ENCODE data around the gene CNGB1.

The CNGB1 gene

DNA sequence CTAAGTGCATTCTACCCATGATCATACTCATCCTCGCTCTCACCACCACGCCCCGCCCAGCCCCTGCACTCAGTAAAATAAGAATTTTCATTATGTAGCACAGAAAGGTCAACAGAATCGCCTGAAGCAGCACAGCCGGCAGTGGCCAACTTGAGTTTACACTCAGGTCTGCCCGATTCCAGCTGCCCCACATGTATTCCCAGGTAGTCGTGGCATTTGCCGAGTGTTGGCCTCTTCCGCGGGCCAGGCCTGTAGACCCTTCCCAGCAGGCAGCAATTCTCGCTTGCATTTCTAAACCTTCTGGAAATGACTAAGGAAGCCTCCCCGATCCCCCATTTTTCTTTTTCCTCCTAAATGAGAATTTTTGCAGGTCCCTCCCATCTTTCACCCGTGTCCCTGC is 609 bp downstream of the CNGB1 start:
- no peak for DNase-seq

DNA sequence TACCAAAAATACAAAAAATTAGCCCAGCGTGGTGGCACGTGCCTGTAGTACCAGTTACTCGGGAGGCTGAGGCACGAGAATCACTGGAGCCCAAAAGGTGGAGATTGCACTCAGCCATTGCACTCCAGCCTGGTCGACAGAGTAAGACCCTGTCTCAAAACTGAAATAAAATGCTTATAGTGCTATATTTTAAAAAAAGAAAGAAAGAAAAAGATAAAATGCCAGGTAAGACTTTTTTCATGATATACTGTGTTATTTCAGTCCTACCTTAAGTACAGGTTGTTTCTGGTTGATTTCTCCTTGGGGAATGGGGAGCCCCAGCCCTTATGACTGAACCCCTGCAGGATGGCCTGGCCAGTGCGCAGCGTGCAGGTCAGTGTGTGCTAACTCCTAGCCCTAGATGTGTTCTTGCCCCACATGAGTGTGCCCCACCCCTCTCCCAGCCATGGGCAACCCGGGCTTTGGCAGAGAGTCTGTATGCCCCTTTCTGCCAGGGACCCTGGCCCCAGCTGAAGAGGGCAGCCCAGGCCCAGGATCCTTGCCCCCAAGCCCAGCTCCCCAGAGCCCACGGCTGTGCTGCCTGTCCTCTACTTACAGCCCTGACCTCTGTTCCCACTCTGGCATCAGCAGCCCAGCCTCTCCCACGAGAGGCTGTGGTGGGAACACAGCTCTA is 1.3 kb downstream of the CNGB1 start:
- DNase-seq: no peak

DNA sequence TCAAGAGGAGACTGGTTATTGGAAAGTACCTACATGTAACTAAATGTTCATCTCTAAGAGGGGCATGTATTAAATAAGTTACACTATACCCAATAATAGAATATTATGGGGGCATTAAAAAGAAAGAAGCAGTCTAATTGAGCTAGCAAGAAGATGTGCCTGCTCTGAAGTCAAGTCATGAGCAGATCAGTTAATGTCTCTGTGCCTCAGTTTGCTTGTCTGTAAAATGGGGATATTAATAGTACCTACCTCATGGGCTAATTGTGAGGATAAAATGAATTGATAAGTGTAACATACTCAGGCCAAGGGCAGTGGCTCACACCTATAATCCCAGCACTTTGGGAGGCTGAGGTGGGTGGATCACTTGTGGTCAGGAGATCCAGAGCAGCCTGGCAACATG is 3.0 kb downstream of the CNGB1 start:
- DNase-seq: no peak

DNA sequence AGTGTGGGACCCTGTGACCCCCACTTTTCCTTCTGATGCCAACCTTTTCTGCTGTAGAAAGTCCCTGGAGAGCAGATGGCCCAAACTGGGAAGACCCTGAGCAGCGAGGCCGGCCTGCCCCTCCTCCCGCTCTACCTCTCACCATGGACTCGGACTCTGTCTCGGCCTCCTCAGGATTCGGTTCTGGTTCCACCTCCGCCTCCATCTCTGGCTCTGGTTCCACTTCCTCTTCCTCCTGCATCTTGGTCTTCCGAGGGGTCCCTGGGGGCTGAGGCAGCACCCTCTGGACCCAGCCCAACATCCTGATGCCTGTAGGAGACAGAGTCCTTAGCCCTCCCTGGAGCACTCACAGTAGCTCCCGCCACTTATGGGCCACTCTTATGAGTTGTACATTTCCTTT is 3.9 kb downstream of the CNGB1 start:
- no peak for DNase-seq

DNA sequence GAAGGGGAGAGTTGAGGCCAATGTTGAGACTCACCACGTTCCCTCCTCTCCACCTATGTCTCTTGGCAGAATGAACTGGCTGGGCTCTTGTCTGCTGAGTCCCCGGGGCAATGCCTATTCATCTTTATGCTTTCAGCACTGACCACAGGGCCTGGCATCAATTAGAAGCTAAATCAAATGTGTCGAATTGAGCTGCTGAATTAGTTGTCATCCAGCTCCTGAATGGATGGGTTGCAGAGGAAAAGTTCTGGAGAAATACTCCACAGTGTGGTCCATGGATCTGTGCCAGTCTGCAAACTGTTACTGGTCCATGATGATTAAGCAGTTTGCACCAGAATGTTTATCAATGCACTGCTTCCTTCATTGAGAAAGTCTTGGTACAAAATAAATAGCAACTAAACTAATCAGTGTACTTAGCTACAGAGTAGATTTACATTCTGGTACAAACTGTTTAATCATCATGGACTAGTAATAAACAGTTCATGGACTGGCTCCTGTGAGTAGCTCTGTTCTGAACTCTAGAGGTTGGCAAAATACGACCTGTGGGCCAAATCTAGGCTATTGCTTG is 4.6 kb downstream of the CNGB1 start:
- DNase-seq: no peak

DNA sequence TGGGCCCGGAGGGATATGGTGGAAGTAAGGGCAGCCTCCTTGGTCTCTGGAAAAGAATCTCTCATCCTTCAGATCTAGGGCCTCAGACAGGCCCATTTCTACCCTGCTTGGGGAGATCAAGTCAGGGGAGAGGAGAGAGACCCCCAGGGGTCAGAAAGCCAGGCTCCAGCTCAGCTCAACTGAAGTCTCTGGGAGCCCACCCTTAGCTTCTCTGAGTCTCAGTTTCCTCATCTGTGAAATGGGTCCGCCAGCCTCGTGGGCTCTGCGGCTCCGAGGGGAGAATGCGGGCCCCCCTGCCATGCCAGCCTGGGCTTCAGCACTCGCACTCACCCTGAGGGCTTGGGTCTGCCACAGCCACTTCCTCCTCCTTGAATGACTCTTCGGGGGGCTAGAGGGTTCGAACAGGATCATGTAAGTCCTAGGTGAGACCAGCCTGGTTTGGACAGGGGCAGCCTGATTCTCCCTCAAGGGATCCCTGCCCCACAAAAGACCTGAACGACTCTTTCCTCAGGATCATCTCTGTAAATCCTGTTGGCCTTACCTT is 6.7 kb downstream of the CNGB1 start:
- no peak for DNase-seq

DNA sequence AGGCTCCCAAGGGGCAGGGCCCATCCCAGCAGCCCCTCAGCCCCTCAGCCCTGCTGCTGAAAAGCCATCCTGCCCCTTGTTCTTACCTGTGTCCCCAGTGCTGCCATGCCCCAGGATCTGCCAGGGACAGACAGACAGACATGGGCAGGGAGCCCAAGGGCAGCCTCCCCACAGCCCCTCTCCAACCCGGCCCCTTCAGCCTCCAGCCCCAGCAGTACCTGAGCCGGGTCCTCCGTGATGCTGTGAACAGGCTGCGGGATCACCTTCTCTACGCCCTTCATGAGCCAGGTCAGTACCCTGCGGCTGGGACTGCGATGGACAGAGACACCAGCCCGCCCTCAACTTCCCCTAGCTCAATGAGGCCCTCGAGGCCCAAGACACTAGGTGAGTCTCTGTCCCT is 8.2 kb downstream of the CNGB1 start:
- no peak for DNase-seq

DNA sequence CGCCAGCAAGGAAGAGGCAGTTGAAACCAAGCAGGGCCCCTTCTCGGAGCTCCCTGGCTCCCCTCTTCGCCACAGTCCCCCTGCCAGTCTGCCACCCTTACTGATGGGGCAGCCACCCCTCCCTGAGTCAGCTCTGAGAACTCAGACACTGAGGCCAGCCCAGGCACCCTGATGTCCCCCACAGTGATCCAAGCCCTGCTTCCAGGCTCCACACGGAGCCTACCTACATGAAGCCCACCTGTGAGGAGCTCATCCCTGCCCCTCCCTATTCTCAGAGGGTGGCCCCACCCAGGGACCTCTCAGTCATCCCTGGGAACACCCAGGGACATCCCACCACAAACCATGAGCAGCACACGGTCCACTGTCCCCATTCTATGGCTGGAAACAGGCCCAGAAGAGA is 8.9 kb downstream of the CNGB1 start:
- DNase-seq: no peak

DNA sequence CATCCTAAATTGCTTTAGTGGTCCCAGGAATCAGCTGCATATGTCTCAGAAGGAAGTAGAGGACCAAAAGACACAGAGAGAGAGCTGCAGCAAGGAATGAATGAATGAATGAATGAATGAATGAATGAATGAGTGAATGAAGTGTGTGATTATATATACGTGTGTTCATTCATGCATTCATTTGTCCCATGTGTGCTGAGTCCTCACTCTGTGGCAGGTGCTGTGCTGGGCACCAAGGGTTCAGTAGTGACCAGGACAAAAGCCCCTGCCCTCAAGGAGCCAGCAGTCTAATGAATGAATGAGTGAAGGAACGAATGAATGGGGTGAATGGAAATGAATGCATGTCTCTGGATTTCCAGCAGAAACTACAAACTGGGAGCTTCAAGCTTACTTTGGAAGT is 9.4 kb downstream of the CNGB1 start:
- DNase-seq: no peak

DNA sequence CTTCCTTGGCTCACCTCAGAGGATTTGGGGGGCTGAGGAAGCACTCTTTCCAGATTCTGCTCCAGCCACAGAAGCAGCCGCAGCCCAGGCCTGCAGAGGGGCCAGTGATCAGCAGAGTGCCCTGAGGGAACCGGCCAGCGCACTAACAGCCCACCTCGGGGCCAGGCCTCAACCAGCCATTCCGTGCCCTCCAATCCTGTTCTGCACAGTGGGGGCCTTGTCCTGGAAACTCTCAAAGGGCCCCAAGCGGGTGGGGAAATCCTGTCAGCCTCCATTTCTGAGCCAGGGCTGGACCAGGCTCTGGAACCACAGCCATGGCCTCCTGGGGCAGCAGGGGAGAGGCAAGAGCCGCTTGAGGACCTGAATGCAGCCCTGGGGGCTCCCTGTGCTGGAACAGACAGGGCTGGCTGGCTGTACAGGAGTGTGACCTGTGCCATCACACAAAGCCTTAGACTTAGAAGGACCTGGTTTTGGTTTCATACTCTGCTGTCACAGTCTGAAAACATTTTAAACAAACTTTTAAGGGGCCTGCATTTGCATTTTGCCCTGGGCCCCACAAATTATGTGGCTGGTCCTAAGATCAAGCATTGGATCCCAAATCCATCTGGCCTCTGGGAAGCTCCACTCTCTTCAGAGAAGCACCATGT is 10.0 kb downstream of the CNGB1 start:
- DNase-seq: no peak

DNA sequence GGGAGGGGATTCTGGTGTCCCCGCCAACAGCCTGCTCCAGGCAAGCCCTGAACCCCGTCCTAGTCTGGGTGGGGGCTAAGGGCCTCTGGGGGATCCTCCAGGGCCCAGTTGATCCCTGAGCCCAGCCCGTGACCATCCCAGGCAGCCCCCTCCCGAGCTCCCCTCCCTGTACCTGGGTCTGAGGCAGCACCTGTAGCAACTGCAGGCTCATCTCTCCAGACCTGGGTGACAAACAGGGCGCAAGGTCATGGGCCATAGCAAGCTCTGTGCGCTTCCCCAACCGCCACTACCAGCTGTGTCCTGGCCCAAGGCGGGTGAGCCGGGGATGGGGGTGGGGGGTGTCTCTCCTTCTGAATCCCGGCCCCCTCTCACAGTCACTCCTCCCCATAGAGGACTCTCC is 10.6 kb downstream of the CNGB1 start:
- no peak for DNase-seq

DNA sequence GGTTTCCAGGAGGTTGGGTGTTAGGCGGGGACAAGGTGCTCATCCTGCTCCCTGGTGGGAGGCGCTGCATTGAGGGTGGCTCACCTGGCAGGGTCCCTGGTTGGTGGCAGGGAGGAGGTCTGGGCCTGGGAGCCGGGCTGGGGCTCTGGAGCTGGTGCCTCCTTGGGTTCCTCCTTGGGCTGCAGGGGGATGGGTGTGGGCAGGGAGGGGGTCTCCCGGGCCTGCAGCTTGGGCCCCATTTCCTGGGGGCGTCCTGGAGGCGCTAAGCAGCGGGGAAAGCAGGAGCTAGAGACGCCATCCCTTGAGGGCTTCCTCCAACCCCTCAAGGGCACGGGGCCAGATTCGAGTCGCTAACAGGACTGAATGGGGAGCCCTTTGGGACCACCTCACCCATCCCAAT is 11.1 kb downstream of the CNGB1 start:
- DNase-seq: no peak

DNA sequence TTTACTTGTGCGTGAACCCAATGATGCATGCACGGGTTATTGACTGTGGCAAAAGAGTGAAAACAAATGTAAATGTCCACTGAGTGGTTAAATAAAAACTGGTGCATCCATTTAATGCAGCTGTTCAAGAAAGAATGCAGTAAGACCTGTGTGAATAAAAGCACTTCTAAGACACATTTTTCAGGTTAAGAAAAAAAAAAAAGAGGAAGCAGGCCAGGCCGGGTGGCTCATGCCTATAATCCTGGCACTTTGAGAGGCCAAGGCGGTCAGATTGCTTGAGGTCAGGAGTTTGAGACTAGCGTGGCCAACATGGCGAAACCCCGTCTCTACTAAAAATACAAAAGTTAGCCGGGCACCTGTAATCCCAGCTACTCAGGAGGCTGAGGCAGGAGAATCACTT is 11.8 kb downstream of the CNGB1 start:
- DNase-seq: no peak

DNA sequence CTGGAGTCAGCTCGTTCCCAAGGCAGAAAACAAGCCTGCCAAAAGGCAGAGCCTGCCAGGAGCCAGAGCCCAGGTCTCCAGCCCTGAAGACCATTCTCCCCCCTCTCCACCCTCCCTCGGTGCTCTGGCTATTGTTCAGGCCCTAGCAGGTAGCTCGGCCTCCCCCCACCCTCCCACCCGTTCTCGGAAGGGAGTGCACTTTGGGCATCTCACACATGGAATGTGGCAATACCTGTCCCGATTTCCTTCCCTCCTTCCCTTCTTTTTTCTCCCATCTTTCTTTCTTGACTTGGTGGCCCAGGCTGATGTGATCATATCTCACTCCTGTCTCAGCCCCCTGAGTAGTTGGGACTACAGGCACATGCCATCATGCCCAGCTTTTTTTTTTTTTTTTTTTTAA is 12.4 kb downstream of the CNGB1 start:
- no peak for DNase-seq

DNA sequence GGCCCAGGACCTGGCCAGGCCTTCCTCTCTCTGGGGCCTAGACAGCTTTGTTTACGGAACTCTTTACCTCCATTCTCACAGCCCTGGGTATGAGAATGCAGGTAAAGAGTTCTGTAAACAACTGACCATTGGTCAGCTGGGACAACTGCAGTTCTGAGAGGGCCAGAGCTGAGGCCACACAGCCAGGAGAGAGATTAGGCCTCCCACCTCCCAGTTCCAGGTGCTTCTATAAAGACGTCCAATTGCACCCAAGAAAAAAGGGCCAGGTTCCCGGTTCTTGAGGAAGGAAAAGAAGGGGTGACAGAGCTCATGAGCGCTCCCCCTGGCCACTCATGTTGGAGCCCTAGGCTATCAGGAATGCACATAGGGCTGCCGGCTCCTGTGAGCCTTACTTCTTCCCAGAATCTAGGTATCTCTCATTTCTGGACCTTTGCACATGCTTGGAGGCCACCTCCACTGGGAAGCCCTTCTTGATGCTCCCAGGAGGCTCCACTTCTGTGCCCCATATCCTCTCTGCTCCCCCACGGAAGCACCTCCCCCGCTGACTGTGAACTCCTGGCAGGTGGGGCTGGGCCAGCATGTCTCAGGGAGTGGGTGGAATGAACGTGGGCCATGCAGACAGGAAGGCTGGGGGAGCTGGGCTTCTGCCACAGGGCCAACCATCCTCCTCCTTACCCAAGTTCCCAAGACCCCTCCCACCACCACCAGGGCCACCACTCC is 13.1 kb downstream of the CNGB1 start:
- DNase-seq: no peak

DNA sequence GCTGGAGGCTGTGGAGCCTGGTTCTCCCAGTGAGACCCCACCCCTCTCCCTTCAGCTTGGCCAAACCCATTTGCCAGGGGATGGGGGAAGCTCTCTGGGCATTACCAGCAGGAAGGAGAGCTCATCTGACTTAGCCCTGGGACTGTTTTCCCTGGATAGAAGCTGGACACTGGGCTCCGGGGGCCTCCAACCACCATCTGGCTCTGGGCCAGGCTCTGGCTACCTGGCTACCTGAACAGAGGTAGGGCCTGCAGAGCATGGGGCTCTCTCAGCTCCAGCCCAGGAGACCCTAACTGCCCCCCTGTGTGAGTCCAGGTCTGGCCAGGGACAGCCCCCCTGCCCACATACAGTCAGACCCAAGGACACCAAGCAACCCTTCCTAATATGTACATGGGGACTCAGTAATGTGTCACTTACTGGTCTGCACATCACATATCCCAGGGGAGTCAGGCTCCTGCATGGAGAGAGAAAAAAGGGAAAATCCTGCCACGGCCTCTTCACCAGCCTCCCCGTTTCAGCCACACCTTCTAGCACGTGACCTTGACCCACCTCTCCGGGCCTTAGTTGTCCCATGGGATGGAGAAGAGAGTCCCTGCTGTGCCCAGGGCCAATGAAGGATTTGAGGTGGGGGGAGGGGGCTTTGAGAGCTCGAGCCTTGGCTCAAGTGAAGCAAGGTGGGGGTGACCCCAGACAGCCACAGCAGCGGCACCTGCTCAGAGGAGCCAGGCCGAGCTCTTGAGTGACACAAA is 13.8 kb downstream of the CNGB1 start:
- DNase-seq: no peak

DNA sequence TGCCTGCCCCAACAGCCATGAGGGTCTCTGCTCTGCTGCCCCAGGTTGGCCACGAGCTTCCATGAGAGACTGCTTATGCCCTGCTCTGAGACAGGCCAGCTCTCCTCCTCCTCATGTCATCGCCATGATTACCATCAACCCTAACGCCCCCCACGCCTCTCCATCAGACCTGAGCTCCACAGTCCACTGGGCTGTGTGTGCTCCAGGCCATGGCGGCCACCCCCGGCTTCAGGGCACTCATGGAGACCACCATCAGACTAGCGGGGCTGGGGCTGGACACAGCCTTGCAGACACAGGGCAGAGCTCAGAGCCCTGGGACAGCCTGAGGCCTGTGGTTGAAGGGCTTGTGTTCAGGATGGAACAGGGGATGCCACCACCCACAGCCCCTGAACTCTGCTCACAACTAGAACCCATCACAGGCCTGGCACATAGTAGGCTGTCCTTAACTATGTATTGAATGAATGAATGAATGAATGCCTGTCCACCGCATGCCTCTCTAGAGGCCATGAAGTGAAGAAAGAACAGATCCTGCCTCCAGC is 14.6 kb downstream of the CNGB1 start:
- DNase-seq: no peak

DNA sequence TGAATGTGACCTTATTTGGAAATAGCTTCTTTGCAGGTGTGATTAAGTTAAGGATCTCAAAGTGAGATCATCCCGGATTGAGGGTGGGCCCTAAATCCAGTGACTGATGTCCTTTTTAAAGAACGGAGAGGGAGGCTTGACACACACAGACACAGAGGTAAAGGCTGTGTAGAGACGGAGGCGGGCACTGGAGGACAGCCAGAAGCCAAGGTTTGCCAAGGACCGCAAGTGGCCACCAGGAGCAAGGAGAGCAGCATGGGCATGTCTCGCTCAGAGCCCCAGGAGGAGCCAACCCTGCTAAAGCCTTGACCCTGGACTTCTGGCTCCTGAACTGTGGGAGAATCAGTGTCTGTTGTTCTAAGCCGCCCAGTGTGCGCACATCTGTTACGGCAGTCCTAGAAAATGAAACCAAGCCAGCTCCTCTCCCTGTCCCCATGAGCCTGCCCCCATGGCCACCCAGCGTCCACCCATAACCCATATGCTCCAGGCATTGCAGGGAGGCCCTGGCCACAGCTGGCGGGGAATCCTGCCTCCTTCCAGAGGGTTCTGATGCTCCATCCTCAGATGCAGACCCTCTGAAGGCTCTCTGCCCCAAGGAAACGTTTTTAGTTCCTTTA is 15.2 kb downstream of the CNGB1 start:
- DNase-seq: no peak

DNA sequence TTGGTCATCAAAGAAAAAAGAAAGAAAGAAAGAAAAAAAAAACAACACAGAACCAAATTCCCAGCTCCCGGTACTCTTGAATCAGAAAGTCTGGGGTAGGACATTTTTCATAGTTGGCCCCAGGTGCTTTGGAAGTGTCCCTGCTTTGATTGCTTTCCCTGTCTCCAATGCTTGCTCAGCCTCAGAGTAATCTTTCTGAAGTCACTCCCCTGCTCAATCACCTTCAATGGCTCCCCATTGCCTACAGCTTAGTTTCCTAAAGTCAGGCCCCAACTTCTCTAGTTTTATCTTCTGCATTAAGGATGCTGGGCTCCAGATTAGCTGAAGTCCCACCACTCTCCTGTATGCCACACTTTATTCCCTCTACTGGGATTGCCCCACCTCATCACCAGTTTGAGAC is 17.1 kb downstream of the CNGB1 start:
- no peak for DNase-seq

DNA sequence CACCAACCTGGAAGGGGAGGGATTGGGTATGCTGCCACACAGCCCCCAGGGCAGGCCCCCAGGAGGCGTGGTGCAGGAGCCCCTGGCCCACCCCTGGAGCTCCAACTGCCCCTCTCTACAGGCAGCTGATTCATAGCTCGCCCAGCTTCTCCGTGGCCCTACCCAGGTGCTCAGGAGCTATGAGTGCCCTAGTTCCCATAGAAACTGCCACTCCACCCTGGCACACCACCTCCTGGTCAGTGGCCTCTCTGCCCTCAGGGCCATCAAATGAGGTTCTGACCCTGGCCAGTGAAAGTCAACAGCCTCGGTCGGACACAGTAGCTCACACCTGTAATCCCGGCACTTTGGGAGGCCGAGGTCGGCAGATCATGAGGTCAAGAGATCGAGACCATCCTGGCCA is 18.0 kb downstream of the CNGB1 start:
- DNase-seq: no peak

DNA sequence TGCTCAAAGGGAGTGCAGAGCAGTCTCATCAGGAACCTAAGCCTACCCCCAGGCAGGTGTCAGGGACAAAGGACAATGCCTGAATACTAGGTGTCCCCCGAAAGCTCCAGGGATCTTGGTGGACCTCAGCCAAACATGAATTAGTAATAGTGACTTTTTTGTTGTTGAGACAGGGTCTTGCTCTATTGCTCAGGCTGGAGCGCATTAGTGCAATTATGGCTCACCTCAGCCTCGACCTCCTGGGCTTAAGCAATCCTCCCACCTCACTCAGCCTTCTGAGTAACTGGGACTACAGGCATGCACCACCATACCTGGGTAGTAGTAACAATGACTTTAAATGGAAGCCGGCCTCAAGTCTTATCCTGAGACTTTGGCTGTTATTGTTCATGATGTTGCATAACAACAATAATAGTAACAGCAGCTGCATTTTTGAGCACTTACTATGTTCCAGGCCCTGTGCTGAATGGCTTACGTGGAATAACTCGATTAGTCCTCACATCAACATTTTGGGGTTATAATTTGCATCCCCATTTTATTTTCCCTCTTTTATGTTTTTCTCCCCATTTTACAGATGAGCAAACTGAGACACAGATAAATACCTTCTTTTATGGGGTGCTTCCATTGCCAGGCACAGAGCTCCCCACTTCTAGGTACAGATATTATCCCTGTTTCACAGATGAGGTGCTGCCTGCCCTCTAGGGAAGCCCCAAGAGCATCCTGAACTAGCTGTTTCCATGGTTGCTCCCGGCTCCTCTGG is 19.5 kb downstream of the CNGB1 start:
- DNase-seq: no peak

DNA sequence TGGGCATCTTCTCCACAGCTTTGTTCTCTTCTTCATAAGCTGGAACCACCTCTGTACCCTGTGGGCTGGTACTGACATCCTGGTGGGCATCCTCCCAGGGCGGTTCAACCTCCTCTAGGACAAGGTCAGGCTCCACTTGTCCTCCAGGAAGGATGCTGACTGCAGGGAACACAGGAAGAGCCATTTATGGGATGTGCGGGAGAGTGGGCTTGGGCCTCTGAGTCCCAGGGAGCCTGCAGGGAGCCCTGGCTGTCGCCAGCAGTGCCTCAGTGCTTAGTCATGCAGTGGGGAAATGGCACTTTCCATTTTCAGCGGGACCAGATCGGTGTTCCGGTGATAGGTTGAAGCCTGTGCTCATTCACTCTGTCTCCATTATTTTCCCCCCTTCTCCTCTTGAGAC is 20.5 kb downstream of the CNGB1 start:
- DNase-seq: no peak

Measured in AML-193 (cell line).